Muscle of back (tissue), 13 donors: ENCODE measurements around the gene LIPK. TPM values are rescaled to one million over a fixed set of nuclear protein-coding genes. Genes with fewer than 3 reads are reported as not detected.
"Not testable (repeated sequence)": the region's sequence is repeated elsewhere in the genome, so short reads cannot be mapped to it uniquely, and the experiment has no call there.

Experiments
- DNase-seq, 3 donors: peaks; one replicate each; pipeline versions ENCODE4 v3.0.0 to v3.0.0-alpha.2; 2013
- long read RNA-seq, 9 donors: transcript quantifications; one replicate each; lab custom pipeline, GENCODE V29; 2026
- polyA plus RNA-seq, 10 donors: library from polyadenylated mRNA; unstranded; fragments of 120-200 nt; gene quantifications; one replicate each; pipeline ENCODE4 v1.2.1, GENCODE V29; 2013; ENCODE audit not compliant: insufficient read length in 10 of 10

LIPK gene, protein sequence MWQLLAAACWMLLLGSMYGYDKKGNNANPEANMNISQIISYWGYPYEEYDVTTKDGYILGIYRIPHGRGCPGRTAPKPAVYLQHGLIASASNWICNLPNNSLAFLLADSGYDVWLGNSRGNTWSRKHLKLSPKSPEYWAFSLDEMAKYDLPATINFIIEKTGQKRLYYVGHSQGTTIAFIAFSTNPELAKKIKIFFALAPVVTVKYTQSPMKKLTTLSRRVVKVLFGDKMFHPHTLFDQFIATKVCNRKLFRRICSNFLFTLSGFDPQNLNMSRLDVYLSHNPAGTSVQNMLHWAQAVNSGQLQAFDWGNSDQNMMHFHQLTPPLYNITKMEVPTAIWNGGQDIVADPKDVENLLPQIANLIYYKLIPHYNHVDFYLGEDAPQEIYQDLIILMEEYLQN
- polyA plus RNA-seq, result under 1 TPM in 2 of 10 donors, not detected in 8; 0.51 to 0.53 TPM
- long read RNA-seq, donor 1, result 0 reads
- long read RNA-seq, donor 2, result 0 reads
- long read RNA-seq, donor 3, result 0 reads
- long read RNA-seq, donor 4, result 0 reads
- long read RNA-seq, donor 5, result 0 reads
- long read RNA-seq, donor 6, result 0 reads
- long read RNA-seq, donor 7, result 0 reads
- long read RNA-seq, donor 8, result 0 reads
- long read RNA-seq, donor 9, result 0 reads

DNA sequence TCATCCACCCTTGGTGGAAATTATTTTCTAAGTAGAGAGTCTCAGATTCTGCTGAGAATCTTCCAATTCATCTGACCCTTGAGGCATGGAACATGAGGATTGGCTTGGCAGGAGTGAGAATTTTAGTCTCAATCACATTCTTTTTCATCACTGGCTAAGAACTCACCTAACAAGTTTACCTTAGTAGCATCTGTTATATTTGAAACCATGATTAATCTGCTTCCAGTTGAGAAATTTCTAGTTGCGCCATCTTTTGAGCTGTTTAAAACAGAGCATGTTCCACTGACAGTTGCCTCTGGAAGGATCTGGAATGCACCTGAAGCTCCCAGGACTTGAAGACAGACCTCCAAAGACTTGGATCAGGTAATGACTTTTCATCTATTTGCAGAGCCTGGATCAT is at the start of gene LIPK:
LIPK (plus strand) TSS at position 292 of the 400 bp plus-strand sequence. CDS start 18,295 bp downstream, outside the sequence.
- no peak for DNase-seq

DNA sequence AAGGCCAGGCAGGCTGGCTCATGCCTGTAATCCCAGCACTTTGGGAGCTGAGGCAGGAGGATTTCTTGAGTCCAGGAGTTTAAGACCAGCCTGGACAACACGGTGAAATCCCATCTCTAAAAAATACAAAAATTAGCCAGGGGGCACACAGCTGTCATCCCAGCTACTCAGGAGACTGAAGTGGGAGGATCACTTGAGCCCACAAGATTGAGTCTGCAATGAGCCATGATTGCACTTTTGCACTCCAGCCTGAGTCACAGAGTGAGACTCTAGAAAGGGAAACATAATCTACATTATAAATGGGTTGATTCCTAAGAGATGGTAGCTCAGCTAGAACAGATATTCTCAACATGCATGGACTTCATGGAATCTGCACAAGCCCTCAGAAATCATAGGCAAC is 48.1 kb upstream of the LIPK start:
- no peak for DNase-seq

DNA sequence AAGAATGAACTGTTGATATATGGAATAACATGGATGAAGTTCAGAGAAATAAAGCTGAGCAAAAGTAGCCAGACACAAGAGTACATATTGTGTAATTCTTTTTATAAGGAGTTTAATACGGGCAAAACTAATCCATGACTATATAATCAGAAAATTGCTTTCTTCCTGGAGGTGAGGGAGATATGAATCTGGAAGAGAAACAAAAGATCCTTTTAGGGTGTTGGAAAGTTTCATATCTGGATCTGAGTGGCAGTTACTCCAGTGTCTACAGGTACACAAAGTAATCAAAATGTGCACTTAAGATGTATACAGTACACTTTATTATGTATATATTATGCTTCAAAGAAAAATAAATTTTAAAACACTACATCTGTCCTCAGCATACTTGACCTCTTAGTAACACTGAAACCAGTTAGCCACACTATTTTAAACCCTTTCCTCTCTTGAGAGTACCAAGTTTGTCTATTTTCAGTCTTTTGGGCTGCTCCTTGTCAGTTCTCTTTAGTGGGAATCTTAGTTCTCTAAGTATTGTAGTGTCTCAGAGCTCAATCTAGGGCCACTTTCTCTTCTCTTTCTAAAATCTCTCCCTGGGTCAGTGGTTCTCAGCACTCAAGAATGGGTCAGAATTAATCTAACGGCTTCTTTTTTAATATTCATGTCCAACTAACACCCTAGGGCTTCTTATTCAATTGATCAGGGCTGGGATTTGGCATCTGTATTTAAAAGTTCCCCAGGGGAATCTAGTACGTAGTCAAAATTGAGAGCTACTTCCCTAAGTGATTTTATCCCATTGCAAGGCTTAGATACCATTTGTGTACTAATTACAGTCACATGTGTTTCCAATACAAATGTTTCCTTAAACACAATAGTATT is 46.1 kb upstream of the LIPK start:
- DNase-seq, result no peak

DNA sequence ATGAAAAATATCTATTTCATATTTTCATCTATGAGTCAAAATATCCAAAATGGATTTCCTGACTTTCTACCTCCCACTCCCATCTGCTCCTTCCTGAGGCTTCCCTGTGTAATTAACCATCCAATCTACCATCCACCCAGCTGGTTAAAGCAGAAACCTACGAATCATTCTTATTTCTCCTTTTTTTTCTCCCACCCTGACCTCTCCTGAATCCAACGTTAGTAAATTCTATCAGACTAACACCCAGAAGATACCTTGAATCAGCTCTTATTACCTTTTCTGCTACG is 45.5 kb upstream of the LIPK start:
- peak in 1 of 3 donors; percentile 17 for DNase-seq

DNA sequence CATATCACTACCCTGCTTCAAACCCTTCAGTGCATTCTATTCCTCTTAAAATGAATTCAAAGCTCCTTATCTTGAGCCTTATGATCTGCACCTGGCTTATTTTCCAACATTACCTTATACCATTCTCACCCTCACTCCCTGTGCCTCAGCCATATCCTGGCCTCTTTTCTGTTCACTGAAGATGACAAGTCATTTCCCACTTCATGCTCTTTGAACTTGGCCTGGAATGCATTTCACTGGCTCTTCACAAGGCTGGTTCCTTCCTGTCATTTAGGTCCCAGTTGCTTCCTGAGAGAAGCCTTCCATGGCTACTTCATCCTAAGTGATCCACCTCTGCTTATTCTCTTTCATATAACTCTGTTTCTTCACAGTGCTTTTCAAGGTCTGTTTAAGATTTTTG is 45.0 kb upstream of the LIPK start:
- DNase-seq, result no peak

DNA sequence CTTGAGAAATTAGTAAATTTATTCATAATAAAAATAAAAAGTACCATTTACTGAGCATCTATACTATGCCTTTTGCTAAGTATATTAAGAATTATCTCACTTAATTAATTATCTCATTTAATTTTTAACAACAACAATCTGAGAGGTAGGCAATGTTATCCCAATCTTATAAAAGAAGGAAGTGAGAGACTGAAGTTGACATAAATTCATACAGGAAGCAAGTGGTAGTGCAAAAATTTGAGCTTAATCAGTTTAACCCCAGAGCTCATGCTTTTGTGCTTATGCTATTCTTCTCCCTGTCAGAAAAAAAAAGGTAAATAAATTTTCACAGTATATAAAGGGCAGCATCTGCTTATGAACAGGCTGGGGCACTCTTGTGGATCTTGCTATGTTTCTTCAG is 44.5 kb upstream of the LIPK start:
- no peak for DNase-seq

DNA sequence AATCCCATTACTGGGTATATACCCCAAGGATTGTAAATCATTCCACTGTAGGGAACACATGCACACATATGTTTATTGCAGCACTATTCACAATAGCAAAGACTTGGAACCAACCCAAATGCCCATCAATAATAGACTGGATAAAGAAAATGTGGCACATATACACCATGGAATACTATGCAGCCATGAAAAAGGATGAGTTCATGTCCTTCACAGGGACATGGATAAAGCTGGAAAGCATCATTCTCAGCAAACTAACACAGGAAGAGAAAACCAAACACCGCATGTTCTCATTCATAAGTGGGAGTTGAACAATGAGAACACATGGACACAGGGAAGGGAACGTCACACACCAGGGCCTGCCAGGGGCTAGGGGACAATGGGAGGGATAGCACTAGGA is 42.9 kb upstream of the LIPK start:
- DNase-seq, result not testable (repeated sequence)

DNA sequence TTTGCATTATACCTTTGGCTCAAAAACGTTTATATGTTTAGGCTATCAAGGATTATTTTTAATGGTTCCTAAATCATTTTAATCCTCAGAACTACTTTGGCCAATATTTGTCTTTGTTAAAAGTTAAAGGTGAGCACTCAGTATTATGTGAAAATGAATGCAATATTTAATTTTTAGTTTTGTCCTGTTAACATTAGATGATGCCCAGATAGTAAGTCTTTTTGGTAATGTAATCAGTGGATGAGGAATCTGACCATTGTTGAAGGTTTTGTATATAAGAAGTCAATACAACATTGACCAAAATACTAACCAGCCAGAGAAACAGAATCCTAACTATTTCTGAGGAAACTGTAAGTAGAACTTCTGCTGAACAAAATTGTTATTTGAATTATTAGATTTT is 41.9 kb upstream of the LIPK start, which contains the start of gene LIPF:
LIPF (plus strand) TSS at position 301 of the 400 bp plus-strand sequence. CDS start 2,856 bp downstream, outside the sequence.
- no peak for DNase-seq

DNA sequence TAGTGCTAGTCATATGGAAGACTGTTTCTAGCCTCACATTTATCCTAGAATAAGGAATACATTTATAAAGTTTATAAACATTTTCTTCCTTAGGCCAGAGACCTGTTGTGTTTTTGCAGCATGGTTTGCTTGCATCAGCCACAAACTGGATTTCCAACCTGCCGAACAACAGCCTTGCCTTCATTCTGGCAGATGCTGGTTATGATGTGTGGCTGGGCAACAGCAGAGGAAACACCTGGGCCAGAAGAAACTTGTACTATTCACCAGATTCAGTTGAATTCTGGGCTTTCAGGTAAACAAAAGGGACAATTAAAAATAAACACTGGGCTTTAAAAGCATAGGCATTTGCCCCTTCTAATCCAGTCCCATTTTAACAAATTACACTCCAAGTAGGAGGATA is 37.6 kb upstream of the LIPK start:
- DNase-seq, result no peak

DNA sequence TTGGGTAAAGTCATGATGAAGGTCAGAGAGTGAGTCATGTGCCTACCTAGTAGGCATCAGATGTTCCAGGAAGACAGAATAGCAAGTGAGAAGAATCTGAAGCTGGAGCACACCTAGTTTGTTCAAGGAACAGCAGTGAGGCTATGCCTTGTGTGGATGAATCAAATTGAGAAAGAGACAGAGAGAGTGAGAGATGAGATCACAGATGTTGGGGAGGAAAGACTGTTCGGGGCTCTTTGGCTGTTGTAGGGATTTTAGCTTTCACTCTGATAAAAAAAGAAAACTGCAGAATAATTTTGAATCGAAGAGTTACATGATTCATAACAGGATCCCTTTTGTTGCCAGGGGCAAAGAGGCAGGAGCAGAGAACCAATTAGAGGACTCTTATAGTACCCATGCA is 35.6 kb upstream of the LIPK start:
- no peak for DNase-seq

DNA sequence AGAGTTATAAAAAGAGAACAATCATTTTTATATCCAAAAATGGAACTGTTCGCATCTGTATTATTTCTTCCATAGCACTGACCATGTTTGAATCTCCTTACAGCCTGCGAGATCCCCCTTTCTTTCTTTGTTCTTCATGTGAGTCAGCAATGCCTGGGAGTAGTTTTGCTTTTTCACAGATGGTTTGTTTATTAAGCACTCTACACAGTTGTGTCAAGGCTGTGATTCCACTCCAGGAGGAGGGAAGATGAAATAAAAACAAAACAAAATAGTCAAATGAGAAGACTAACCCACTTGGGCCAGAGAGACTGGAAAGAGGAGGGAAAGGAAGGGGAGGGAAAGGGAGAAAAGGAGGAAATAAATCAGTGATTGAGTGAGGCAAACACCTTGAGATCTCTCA is 34.0 kb upstream of the LIPK start:
- DNase-seq, result no peak

DNA sequence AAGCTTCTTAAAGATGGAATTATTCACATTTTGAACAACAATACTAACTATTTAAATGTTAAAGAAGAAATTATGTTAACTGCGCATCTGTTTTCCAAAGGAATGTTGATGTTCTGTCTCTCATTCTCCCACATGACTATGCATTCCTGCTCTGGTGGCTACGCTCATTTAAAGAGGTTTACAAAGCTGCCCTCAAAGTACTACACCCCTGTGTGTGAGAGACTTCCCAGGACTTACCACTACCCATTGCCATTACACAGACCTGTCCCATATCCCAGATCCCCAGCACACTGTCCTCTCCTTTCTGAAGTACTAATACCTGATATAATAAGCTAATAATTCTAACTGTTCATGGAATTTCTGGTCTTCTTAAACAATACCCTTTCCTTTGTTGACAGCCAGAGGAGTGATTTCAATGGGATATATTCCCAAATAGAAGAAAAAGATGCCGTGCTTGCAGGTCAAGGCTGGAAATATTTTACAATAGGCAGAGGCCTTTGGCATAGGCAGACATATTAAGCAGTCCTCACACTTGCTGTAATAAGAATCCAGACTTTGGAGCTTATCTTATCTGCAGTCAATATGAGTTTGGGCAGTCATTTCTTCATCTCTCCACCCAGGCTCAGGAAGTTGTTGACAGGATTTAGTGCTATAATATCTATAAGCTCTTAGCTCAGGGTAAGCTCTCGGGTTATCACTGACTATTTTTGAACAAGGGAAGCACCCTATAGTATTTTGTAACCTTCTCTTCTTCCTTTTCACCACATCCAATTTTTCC is 29.6 kb upstream of the LIPK start:
- no peak for DNase-seq

DNA sequence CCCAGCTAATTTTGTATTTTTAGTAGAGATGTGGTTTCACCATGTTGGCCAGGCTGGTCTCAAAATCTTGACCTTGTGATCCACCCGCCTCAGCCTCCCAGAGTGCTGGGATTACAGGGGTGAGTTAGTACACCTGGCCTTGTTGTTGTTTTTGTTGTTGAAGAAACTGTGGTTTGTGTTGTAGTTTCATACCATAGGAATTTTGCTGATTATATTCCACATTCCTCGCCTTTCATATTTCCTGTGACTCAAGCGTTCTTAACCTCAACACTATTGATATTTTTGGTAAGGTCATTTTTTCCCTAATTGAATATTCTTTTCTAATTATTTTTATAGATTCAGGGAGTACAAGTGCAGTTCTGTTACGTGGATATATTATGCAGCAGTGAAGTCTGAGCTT is 25.1 kb upstream of the LIPK start:
- no peak for DNase-seq

DNA sequence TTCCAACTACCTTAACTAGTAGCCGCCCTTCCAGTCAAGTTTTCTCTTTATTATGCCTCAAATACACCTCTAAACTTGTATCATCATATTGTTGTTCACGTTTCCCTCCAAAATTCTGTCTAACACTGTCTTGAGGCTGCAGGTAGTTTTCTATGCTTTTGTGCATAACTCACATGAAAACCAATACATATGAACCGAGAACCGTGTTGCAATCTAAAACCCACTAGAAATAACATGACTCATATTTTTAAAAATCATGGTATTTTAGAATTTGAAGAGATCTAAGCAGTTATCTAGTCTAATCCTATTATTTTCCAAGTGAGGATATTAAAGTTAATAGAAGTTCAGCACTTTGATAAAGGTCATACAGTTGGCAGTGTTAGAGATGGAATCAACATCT is 23.6 kb upstream of the LIPK start:
- no peak for DNase-seq

DNA sequence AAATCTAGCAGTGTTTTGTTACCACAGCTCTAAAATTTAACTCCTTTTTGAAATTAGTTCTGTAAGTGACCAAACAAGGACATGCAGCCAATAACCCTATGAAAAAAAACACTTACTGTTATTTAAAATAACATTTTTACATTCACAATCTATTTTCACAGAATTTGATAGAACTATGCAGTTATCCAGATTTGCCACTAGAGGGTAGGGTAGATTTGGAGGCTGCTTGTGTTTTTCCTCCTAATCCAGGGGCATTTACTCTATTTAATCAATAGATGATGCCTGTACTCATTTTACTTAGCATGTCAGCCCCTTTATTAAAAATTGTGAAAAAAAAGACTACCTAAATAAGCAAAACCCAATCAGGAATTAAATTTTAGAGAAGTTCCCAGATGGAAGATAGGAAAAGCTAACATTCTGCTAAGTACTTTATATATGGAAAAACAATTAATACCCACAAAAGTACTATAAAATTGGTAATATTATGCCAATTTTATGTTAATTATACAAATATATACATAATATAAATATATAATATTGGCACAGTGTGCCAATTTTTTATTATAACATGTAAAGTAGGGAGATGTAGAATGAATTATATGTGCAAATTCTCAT is 18.1 kb upstream of the LIPK start:
- peak in 1 of 3 donors; percentile 3 for DNase-seq

DNA sequence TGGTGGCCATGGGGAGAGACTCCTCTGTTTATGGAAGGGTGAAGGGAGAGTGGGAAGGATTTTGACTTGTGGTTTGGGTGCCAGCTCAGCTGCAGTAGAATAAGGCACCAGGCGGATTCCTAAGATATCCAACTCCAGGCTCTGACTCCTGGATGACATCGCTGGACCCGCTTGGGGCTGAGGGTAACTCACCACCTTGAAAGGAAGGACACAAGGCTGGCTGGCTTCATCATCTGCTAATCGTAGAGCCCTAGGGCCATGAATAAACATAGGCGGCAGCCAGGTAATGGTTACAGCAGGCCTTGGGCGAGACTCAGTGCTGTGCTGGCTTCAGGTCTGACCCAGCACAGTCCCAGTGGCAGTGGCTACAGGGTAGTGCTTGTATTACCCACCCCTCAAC is 16.7 kb upstream of the LIPK start:
- DNase-seq, result no peak

DNA sequence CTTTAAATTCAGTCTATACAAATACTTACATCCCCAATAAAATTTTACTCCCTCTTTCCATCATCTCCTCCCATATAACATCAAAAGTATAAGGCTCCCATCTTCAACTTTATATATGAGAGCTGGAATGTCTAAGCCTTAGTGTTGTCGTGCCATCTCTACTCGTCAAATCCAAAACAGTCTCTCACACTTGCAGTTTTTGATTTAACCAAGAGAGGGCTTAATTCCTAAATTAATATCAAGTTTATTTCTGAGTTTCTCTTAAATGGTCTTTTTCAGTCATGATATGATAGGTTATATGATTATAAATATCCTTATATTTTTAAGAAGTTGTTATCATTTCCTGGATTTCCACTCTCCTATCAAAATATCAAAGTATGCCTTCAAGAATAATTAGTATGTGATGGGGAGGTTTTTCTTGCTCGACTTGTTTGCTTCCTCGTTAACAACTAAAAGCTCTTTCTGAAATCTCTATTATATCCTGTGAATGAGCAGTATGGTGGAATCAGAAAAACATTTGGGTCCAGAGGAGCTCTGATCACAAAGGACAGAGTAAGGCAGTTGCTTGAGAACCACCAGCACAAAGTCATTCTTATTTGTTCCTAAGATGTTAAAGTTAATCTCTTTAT is 12.5 kb upstream of the LIPK start:
- DNase-seq, result no peak

DNA sequence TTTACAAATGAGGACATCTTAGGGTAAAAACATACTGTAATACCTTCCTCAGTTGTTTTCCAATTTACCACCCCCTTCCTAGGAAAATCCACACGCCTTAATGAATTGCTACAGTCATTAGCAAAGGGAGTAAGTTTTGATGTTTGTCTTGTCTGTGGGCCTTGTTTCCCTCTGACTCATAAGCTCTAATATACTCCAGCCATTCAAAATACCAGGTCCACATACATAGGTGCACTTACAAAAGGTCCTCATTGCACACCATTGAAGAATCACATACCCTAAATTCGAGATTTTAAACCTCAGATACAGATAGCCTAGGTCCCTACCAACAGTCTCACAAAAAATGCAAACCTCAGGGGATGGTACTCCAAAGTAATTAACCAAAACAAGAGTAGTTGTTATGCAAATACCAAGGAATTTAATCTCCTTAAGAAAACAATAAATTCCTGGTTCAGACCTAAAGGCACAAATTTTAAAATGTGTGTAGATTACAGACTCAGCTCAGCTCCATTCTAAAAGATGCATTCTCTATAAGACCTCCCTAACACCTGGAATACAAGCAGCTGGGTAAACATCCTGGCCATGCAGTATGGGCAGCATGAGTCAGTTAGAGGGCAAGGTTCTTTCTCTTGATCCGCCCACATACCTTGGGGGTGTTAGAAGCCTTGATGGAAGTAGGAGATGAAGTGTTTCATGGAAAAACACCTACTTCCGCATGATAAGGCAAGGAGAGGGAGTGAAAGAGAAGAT is 3.0 kb upstream of the LIPK start:
- DNase-seq, result no peak

DNA sequence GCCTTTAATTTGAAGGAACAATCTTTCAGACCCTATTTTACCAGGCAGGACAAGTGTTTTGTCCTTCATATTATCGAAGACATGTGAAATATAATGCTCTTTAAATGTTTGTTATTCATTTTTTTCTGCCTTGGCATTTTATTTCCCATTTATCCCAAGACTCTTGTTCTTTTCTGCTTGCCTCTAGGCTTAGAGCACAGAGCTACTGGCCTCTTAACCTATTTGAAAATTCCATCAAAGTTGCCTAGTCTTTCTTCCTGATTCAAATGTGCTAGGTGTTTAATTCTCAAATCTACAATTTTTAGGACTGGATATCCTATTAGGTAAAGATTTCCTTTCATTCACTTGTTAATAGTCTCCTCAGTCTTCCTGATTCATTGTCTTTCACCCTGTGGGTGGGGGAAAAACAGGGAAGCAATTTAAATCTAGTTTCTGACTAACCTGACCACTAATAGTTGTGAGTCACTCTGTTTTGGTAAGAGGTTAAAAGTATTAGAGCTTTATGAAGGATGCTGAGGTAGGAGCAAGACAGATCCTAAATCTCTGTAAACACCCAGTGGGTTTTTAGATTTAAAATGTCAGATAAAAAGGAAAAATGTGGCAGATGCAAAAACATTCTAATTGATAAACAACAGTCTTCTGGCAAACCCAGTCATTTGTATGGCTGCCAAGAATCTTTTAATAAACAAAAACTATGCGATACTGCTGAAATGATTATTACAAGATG is 1.5 kb downstream of the LIPK start:
- DNase-seq, result peak in 1 of 3 donors; percentile 33
